H7 (cell line): ENCODE measurements around the gene ABHD2. TPM values are rescaled to one million over a fixed set of nuclear protein-coding genes. Genes with fewer than 3 reads are reported as not detected.
A peak's percentile ranks its signal among the peaks of the same experiment; 100 is the strongest.
"Not testable (repeated sequence)": the region's sequence is repeated elsewhere in the genome, so short reads cannot be mapped to it uniquely, and the experiment has no call there.

Source experiments
- DNase-seq: peaks from one replicate; pipeline ENCODE4 v3.0.0; 2012
- H3K27me3 ChIP-seq: 2 replicates; pipeline ENCODE4 v1.6.0; 2011; ENCODE audit warnings: mild to moderate bottlenecking, low read length; ENCODE audit not compliant: control insufficient read depth, insufficient read depth
- H3K36me3 ChIP-seq: replicated peaks from 2 replicates; pipeline ENCODE4 v1.5.1; 2011; ENCODE audit warnings: low read length; ENCODE audit not compliant: control insufficient read depth, insufficient read depth
- H3K4me3 ChIP-seq: 2 replicates; pipeline ENCODE4 v1.5.1; 2011; ENCODE audit warnings: low read depth, mild to moderate bottlenecking, control low read depth, low read length, moderate library complexity; ENCODE audit not compliant: insufficient read depth
- total RNA-seq: library from RNA; depleted of rRNA; stranded (reverse); fragments of >200 nt; shearing (Covaris generic); gene quantifications from 2 replicates; pipeline ENCODE4 v1.2.3, GENCODE V29; 2014

ABHD2 gene
- total RNA-seq, 1 experiment from 2014 or later: 14.9 TPM

DNA sequence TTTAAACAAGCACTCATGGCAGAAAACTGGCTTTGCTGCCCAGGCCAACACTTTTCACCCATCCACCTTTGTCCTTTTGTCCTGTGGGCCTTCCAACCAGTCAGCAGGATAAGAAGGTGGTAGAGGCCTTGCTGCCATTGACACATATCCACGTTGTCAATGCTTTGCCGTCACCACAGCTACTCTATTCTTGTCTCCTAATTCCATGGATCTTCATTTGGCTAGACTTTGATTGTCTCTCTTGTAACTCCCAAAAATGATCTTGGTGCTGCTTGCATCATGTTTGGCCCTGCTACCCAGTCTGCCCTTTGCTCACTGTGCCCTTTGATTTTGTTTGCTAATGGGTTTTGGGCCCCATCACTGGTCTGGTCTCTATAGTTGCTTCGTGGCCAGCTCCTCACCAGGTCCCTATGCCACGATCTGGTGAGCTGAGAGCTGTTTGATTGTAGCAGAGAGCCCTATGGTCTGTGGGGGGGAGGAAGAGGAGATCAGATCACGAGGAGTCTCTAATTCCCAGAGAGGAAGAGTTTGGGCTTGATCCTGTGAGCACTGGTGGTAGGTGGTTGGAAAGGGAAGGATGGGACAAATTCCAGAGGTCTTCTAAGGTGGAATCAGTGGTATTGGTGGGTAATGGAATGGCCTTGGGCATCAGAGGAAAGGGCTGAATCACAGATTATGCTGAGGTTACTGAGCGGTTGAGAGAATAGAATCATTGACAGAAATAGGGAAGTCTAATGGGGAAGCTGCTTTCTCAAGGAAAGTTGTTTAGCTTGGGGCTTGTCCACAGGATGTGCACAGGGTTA is 40.3 kb downstream of the ABHD2 start:
- DNase-seq: no peak
- no peaks in the 10 kb centered on the region for H3K27me3 ChIP-seq

DNA sequence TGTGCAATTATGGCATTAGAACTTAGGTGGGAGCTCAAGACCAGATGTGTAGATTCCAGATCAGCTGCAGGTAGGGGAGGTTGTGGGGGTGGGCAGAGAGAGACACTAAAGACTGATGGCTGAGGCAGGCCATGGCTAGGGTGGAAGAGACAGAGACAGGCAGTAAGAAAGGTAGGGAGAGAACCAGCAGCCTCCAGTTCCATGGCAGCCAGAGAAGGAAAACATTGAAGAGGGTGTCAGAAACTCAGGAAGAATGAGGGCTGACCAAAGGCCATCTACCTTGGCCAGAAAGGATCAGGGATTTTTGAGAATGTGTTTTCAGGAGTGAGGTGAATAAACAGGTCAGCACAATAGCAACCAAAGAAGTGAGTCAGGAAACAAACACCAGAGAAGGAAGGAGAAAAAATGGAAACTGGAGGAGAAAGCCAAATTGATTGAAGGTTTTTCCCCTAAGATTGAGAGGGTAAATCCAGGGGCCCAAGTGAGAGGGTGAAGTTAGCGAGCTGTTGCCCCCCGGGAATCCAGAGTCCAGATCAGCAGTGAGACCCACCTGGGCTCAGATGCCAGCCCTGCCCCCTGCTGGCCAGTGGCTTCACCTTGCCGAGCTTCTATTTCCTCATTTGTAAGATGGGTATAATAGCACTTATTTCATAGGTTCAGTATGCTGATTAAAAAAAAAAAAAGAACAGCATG is 41.0 kb downstream of the ABHD2 start:
- H3K4me3 ChIP-seq: no peak overlapping the region
- peak; percentile 76 for DNase-seq
- H3K27me3 ChIP-seq: no peaks in the 10 kb centered on the region
- no peaks in the 10 kb centered on the region for H3K36me3 ChIP-seq

More for the DNA sequence above, 40.3 kb downstream of the ABHD2 start:
- no peaks in the 10 kb centered on the region for H3K36me3 ChIP-seq
- no peak overlapping the region for H3K4me3 ChIP-seq

GRCh38 chr15:89129816-89130134 is 41.5 kb downstream of the ABHD2 start:
- H3K27me3 ChIP-seq: no peaks in the 10 kb centered on the region

GRCh38 chr15:89130201-89130600 is 41.9 kb downstream of the ABHD2 start:
- Histone ChIP-seq H3K27me3 (no peaks in the 10 kb centered on the region), H3K4me3 (no peak overlapping the region), H3K36me3 (no peaks in the 10 kb centered on the region)
- no peak for DNase-seq

More at GRCh38 chr15:89129816-89130134, 41.5 kb downstream of the ABHD2 start:
- Histone ChIP-seq H3K36me3 (no peaks in the 10 kb centered on the region), H3K4me3 (no peak overlapping the region)
- DNase-seq: no peak

- Histone ChIP-seq H3K27me3 (no peaks in the 10 kb centered on the region), H3K4me3 (no peak overlapping the region), H3K36me3 (no peaks in the 10 kb centered on the region)
- DNase-seq: no peak
These were observed 43.5 kb downstream of the ABHD2 start for GRCh38 chr15:89131731-89132130.

GRCh38 chr15:89132611-89133507 is 44.6 kb downstream of the ABHD2 start:
- Histone ChIP-seq H3K36me3 (no peaks in the 10 kb centered on the region), H3K27me3 (no peaks in the 10 kb centered on the region), H3K4me3 (no peak overlapping the region)
- no peak for DNase-seq

DNA sequence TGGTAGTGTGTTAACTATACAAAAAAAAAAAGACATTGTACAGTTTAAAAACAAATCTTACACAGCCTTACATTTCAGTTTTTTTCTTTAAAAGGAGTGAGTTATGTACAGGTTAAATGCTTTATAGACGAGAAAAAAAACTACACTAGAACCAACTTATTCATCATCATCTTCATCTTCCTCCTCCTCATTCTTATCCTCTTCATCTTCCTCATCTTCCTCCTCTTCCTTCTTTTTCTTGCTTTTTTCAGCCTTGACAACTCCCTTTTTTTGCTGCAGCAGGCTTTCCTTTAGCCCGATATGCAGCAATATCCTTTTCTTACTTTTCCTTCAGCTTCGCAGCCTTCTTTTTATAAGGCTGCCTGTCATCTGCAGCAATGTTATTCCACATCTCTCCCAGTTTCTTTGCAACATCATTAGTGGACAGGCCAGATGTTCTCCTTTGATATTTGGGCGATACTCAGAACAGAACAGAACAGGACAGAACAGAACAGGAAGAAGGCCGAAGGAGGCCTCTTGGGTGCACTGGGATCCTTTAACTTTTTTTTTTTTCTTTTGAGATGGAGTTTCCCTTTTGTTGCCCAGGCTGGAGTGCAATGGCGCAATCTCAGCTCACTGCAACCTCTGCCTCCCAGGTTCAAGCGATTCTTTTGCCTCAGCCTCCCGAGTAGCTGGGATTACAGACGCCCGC is 47.3 kb downstream of the ABHD2 start:
- H3K4me3 ChIP-seq, DNase-seq, H3K27me3 ChIP-seq, H3K36me3 ChIP-seq: not testable (repeated sequence)

- no peak for DNase-seq
- Histone ChIP-seq H3K36me3 (no peaks in the 10 kb centered on the region), H3K27me3 (no peaks in the 10 kb centered on the region), H3K4me3 (no peak overlapping the region)
These were observed 48.0 kb downstream of the ABHD2 start for GRCh38 chr15:89136078-89136806.

GRCh38 chr15:89136818-89137772 is 48.8 kb downstream of the ABHD2 start:
- no peak for DNase-seq
- no peaks in the 10 kb centered on the region for H3K27me3 ChIP-seq
- no peaks in the 10 kb centered on the region for H3K36me3 ChIP-seq
- H3K4me3 ChIP-seq: no peak overlapping the region

- Histone ChIP-seq H3K4me3 (no peak overlapping the region), H3K27me3 (no peaks in the 10 kb centered on the region), H3K36me3 (no peaks in the 10 kb centered on the region)
- no peak for DNase-seq
These were observed 49.7 kb downstream of the ABHD2 start for GRCh38 chr15:89137926-89138325.

GRCh38 chr15:89138999-89139612 is 50.9 kb downstream of the ABHD2 start:
- no peak overlapping the region for H3K4me3 ChIP-seq
- H3K27me3 ChIP-seq: no peaks in the 10 kb centered on the region
- no peaks in the 10 kb centered on the region for H3K36me3 ChIP-seq
- DNase-seq: no peak

GRCh38 chr15:89139613-89140499 is 51.6 kb downstream of the ABHD2 start:
- peak; percentile 32 for DNase-seq
- Histone ChIP-seq H3K27me3 (no peaks in the 10 kb centered on the region), H3K36me3 (no peaks in the 10 kb centered on the region), H3K4me3 (no peak overlapping the region)
